Measurements from ENCODE around the gene DGCR8.
A peak's percentile ranks its signal among the peaks of the same experiment; 100 is the strongest.

The DGCR8 gene

DNA sequence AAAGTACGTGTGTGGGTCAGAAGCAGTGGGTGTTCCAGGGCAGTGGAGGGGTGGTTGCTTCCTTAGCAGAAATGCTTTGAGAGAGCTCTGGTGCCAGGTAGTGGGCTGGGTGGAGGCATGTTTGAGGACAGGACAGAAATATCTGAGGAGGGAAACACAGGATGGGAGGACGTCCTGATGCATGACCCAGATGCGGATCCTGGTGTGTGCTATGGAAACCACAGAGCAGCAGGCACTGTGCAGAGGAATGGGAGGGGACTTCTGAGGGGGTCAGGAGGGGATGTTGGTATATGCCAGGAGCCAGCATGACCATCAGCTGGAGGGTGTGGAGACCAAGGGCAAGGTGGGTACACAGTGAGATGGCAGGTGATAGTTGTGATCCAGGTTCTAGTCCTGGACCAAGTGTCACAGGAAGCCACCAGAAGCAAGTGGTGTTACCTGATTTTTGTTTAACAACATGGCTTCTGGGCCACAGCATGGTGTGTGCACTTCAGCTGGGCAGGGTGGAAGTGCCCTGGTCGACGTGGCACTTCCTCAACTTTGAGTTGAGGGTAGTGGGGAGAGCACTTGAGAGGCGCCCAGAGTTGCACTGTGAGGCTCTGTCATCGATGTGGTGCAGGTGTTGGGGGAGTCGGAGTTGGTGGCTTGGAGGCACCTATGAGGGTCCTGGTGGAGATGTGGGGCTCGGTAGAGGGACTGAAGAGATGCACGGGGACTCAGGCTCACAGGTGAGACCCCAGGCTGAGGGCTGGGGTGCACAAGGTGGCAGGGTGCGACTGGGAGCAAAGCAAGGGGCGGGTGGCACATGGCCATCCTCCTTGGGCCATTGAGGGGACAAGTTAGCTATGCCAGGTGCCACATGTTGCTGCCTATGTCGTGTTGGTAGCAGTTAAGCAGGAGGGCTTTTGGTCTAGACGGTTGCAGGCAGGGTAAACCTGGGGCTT, 7.5 kb downstream of the DGCR8 start:
- TF ChIP-seq CTCF (IDR thresholded peaks at IDR 0.05; ENCODE audit: low read depth, low read length), result no peak
- DNase-seq (ENCODE audit: low read depth in 2 of 2), result no peak
- no peak overlapping the region for H3K4me3 ChIP-seq (replicated peaks in 1 of 2; ENCODE audit: low read depth in 2 of 2, low read length in 2 of 2)

DNA sequence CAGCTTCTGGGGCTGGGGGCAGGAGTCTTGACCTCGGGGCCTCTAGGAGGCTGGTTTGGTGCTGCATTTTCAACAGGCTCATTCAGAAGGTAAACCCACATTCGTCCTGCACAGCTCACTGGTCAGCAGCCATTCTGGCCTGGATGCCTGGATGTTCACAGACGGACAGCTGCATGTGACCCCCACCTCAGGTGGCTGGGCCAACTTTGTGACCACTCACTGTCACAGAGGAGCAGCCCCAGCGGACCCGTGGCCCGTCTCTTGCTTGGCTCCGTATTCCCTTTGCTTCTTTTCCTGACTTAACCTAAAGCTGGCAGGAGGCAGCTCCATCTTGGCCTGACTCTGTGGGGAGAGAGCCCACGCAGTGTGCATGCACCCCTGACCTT, 8.2 kb downstream of the DGCR8 start:
- no peak for DNase-seq (ENCODE audit: low read depth in 2 of 2)
- H3K4me3 ChIP-seq (replicated peaks in 1 of 2; ENCODE audit: low read depth in 2 of 2, low read length in 2 of 2), result no peak overlapping the region
- no peak for TF ChIP-seq CTCF (IDR thresholded peaks at IDR 0.05; ENCODE audit: low read depth, low read length)

DNA sequence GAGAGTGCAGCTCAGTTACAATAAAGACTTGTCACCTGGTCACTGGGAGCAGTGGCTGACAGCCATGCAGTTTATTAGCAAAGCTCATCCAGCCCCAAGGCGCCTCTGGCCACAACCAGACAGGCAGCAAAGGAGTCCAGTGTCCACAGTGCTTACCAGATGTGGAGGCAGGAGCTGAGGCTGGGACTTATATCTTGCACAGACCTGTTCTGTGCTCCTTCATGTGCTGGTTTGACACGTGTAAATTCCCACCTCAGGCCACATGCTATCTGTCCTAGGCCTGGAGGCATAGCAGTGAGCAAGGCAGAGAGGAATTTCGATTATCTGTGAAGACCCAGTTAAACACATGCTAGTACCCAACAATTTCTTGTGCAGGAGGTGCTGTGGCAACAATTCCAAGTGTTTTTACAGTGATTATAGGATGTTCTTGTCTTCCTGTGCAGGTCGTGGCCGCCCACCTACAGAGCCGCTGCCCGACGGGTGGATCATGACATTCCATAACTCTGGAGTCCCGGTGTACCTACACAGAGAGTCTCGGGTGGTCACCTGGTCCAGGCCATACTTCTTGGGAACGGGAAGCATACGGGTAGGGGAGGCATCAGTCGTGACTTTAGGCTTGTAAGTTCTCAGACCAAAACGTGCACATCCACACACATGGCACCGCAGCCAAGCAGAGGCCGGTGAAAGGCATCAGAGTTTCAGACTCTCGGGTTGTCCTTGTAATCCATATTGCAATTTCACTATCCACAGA, 9.4 kb downstream of the DGCR8 start:
- no peak overlapping the region for H3K4me3 ChIP-seq (replicated peaks in 1 of 2; ENCODE audit: low read depth in 2 of 2, low read length in 2 of 2)
- TF ChIP-seq CTCF (IDR thresholded peaks at IDR 0.05; ENCODE audit: low read depth, low read length), result no peak
- no peak for DNase-seq (ENCODE audit: low read depth in 2 of 2)

DNA sequence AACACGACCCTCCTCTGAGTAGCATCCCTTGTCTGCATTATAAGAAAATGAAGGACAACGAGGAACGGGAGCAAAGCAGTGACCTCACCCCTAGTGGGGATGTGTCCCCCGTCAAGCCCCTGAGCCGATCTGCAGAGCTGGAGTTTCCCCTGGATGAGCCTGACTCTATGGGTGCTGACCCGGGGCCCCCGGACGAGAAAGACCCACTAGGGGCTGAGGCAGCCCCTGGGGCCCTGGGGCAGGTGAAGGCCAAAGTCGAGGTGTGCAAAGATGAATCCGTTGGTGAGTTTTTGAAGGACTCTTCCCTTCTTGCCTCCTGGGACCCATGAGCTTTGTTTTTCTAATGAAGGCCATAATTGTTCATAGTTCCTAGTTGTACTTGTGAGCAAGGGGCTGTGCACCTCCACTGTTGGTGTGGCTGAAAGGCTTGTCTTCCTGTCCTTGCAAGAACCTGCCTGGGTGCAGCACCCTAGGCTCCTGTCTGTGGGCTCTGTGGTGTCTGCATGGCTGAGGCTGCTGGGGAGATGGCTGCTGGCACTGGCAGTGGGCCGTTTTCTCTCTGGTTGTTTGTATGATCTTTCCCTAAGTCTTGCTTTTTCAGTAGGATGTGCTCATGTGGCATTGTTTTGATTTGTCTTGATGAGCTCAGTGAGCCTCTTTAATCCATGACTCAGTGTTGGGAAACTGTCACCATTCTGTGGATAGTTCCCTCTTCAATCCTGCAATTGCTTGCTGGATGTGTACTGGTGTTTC, 10.1 kb downstream of the DGCR8 start:
- no peak for TF ChIP-seq CTCF (IDR thresholded peaks at IDR 0.05; ENCODE audit: low read depth, low read length)
- peak in 1 of 2 donors; percentile 40 for DNase-seq (ENCODE audit: low read depth in 2 of 2)
- no peak overlapping the region for H3K4me3 ChIP-seq (replicated peaks in 1 of 2; ENCODE audit: low read depth in 2 of 2, low read length in 2 of 2)

GRCh38 chr22:20090730-20091240, 10.7 kb downstream of the DGCR8 start:
- no peak overlapping the region for H3K4me3 ChIP-seq (replicated peaks in 1 of 2; ENCODE audit: low read depth in 2 of 2, low read length in 2 of 2)
- DNase-seq (ENCODE audit: low read depth in 2 of 2), result no peak
- no peak for TF ChIP-seq CTCF (IDR thresholded peaks at IDR 0.05; ENCODE audit: low read depth, low read length)

- no peak for DNase-seq (ENCODE audit: low read depth in 2 of 2)
- no peak for TF ChIP-seq CTCF (IDR thresholded peaks at IDR 0.05; ENCODE audit: low read depth, low read length)
Measured at GRCh38 chr22:20091690-20092476, 11.8 kb downstream of the DGCR8 start.

More at GRCh38 chr22:20091690-20092476, 11.8 kb downstream of the DGCR8 start:
- H3K4me3 ChIP-seq (replicated peaks in 1 of 2; ENCODE audit: low read depth in 2 of 2, low read length in 2 of 2), result no peak overlapping the region
